Mammary epithelial cell (primary cell): ENCODE measurements around the gene CACNA2D1.

Source experiments
- CTCF ChIP-seq, 2 donors: IDR thresholded peaks in 1 of 2; conservative IDR thresholded peaks in 1 of 2; 2 replicates each; pipeline ENCODE4 v1.5.1; 2011 to 2012; ENCODE audit warnings: inconsistent platforms in 2 of 2, low read length in 2 of 2, mild to moderate bottlenecking in 2 of 2, control low read depth in 1 of 2, low read depth in 1 of 2; ENCODE audit not compliant: insufficient read depth in 1 of 2; ENCODE audit errors: extremely low read depth in 1 of 2
- EZH2 ChIP-seq: IDR thresholded peaks from 2 replicates; pipeline ENCODE4 v1.6.1; 2012; ENCODE audit warnings: low read length, inconsistent platforms, borderline replicate concordance

DNA sequence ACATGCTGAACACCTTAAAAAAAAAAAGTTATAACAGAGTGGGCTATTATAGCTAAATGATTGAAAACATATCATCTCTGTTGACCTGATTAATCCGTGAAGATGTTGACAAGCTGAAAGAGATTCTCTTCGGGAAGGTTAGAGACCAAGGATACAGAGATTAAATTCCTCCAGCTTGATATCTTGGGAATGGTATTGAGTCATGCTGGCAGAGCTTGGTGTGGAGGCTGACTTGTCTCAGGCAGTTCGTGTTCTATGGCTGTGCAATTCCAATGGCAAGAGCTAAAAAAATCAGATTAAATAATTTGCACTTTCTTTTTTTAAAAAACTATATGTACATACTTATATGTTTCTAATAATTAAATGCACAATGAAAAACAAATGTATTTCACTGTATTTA is 24.9 kb upstream of the CACNA2D1 start:
- TF ChIP-seq CTCF (conservative IDR thresholded peaks at IDR 0.05 in 1 of 2, IDR thresholded peaks at IDR 0.05 in 1 of 2; ENCODE audit: extremely low read depth in 1 of 2, insufficient read depth in 1 of 2, low read depth in 1 of 2, low read length in 2 of 2) (no peak), EZH2 (no peak)
